Stomach smooth muscle (tissue), 2 donors: ENCODE data around the gene MAMSTR.
A peak's percentile ranks its signal among the peaks of the same experiment; 100 is the strongest.
"Not testable (repeated sequence)": the region's sequence is repeated elsewhere in the genome, so short reads cannot be mapped to it uniquely, and the experiment has no call there.

Experiments
- H3K27ac ChIP-seq: one replicate; pipeline ENCODE4 v1.7.0; 2013; ENCODE audit warnings: mild to moderate bottlenecking, low read length, inconsistent platforms
- H3K27me3 ChIP-seq, 2 donors: one replicate each; pipeline ENCODE4 v1.7.0; 2013; ENCODE audit warnings: low read length in 2 of 2; ENCODE audit not compliant: insufficient read depth in 2 of 2, control insufficient read depth in 1 of 2
- H3K36me3 ChIP-seq, 2 donors: one replicate each; pipeline ENCODE4 v1.7.0; 2013; ENCODE audit warnings: low read length in 2 of 2; ENCODE audit not compliant: control insufficient read depth in 2 of 2, insufficient read depth in 2 of 2
- H3K4me1 ChIP-seq: one replicate; pipeline ENCODE4 v1.7.0; 2013; ENCODE audit warnings: low read length; ENCODE audit not compliant: control insufficient read depth, insufficient read depth
- H3K4me3 ChIP-seq, 2 donors: one replicate each; pipeline ENCODE4 v1.7.0; 2013; ENCODE audit warnings: low read length in 2 of 2
- H3K9ac ChIP-seq, 2 donors: one replicate each; pipeline ENCODE4 v1.7.0; 2013; ENCODE audit warnings: low read length in 2 of 2, mild to moderate bottlenecking in 1 of 2
- H3K9me3 ChIP-seq, 2 donors: one replicate each; pipeline ENCODE4 v1.7.0; 2013; ENCODE audit warnings: low read length in 2 of 2; ENCODE audit not compliant: control insufficient read depth in 2 of 2
- donor health status: healthy.
- donor health status: Pancreatic carcinoma.

The MAMSTR gene

GRCh38 chr19:48719263-48720171, at the start of gene MAMSTR:
Gene MAMSTR, minus strand, starts transcription at chr19:48719725. Its CDS starts 694 bp downstream, at chr19:48719031.
- H3K27me3 ChIP-seq: no peaks in the 10 kb centered on the region
- peaks cover 41% of the 10 kb centered on the region for H3K4me1 ChIP-seq
- no peaks in the 10 kb centered on the region for H3K9me3 ChIP-seq
- peak within 1 kb of the TSS; percentile 21 to 61 for H3K9ac ChIP-seq
- no peaks in the 10 kb centered on the region for H3K36me3 ChIP-seq
- peak within 1 kb of the TSS; percentile 80 to 85 for H3K4me3 ChIP-seq
- H3K27ac ChIP-seq: peak within 1 kb of the TSS; percentile 90

- no peaks in the 10 kb centered on the region for H3K4me1 ChIP-seq
- no peak overlapping the region for H3K27ac ChIP-seq
- H3K9me3 ChIP-seq: no peaks in the 10 kb centered on the region
- H3K9ac ChIP-seq: no peak overlapping the region
- H3K27me3 ChIP-seq: peaks cover 0 to 2% of the 10 kb centered on the region in 2 donors
- no peaks in the 10 kb centered on the region for H3K36me3 ChIP-seq
- no peak overlapping the region for H3K4me3 ChIP-seq
Measured at GRCh38 chr19:48768994-48769713, 49.6 kb upstream of the MAMSTR start.

- H3K36me3 ChIP-seq, H3K27ac ChIP-seq, H3K4me3 ChIP-seq, H3K9ac ChIP-seq, H3K4me1 ChIP-seq, H3K27me3 ChIP-seq, H3K9me3 ChIP-seq: not testable (repeated sequence)
Measured at GRCh38 chr19:48768171-48768753, 48.7 kb upstream of the MAMSTR start.

DNA sequence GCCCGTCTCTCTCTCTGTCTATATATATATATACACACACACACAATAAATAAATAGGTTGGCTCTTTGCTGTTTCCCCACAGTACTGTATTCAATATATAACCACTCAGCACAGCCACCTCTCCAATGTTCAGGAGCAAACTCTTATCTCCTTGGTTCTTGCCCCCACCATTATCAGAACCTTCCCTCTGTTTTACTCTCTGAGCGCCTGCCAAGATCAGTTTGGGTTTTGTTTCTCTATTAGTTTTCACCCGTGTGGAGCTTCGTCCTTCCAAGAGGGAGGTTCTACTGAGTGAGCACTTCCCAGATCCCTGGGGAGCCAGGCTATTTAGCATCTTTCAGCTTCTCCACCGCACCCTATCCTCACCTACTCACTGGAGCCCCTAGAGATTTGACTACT, 46.3 kb upstream of the MAMSTR start:
- H3K9me3 ChIP-seq, H3K27me3 ChIP-seq, H3K9ac ChIP-seq, H3K36me3 ChIP-seq, H3K4me1 ChIP-seq, H3K27ac ChIP-seq, H3K4me3 ChIP-seq: not testable (repeated sequence)

GRCh38 chr19:48760504-48761205, 41.1 kb upstream of the MAMSTR start:
- H3K9ac ChIP-seq: no peak overlapping the region
- no peaks in the 10 kb centered on the region for H3K9me3 ChIP-seq
- no peaks in the 10 kb centered on the region for H3K36me3 ChIP-seq
- H3K27me3 ChIP-seq: no peaks in the 10 kb centered on the region
- H3K27ac ChIP-seq: no peak overlapping the region
- H3K4me1 ChIP-seq: no peaks in the 10 kb centered on the region
- no peak overlapping the region for H3K4me3 ChIP-seq

DNA sequence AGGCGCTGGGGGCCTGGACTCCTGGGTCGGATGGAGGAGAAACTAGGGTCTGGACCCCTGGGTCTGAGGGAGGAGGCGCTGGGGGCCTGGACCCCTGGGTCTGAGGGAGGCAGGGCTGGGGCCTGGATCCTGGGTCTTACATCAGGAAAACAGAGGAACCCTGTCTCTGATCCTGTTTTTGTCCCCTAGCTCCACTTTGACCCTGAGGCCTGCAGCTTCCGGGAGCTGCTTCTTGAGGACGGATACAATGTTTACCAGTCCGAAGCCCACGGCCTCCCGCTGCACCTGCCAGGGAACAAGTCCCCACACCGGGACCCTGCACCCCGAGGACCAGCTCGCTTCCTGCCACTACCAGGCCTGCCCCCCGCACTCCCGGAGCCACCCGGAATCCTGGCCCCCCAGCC, 38.2 kb upstream of the MAMSTR start:
- no peaks in the 10 kb centered on the region for H3K9me3 ChIP-seq
- no peak overlapping the region for H3K9ac ChIP-seq
- H3K27me3 ChIP-seq: peaks cover 3 to 6% of the 10 kb centered on the region in 2 donors
- H3K4me3 ChIP-seq: no peak overlapping the region
- H3K36me3 ChIP-seq: no peaks in the 10 kb centered on the region
- no peak overlapping the region for H3K27ac ChIP-seq
- H3K4me1 ChIP-seq: no peaks in the 10 kb centered on the region

GRCh38 chr19:48757089-48757675, 37.7 kb upstream of the MAMSTR start:
- H3K9ac ChIP-seq: no peak overlapping the region
- peaks cover 5% of the 10 kb centered on the region for H3K4me1 ChIP-seq
- peaks cover 7 to 12% of the 10 kb centered on the region in 2 donors for H3K27me3 ChIP-seq
- no peak overlapping the region for H3K4me3 ChIP-seq
- H3K27ac ChIP-seq: no peak overlapping the region
- no peaks in the 10 kb centered on the region for H3K36me3 ChIP-seq
- H3K9me3 ChIP-seq: no peaks in the 10 kb centered on the region

DNA sequence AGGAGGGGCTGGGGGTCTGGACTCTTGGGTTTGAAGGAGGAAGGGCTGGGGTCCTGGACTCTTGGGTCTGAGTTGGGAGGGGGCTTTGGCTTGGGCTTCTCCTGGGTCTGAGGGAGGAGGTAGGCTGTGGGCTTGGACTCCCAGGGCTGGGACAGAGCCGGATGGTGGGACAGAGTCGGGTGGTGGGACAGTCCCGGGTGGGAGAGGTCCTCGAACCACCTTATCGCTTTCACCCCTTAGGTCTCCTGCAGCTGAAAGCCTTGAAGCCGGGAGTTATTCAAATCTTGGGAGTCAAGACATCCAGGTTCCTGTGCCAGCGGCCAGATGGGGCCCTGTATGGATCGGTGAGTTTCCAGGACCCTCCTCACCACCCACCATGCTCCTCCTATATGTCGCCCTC, 37.2 kb upstream of the MAMSTR start:
- Histone ChIP-seq H3K4me3 (no peak overlapping the region), H3K4me1 (peaks cover 7% of the 10 kb centered on the region), H3K27me3 (peaks cover 10 to 16% of the 10 kb centered on the region in 2 donors), H3K9ac (no peak overlapping the region), H3K36me3 (no peaks in the 10 kb centered on the region), H3K9me3 (no peaks in the 10 kb centered on the region), H3K27ac (no peak overlapping the region)

GRCh38 chr19:48756212-48756611, 36.7 kb upstream of the MAMSTR start:
- Histone ChIP-seq H3K4me3 (no peak overlapping the region), H3K27ac (no peak overlapping the region), H3K36me3 (no peaks in the 10 kb centered on the region), H3K9me3 (no peaks in the 10 kb centered on the region), H3K4me1 (peaks cover 7% of the 10 kb centered on the region), H3K9ac (no peak overlapping the region), H3K27me3 (peaks cover 12 to 19% of the 10 kb centered on the region in 2 donors)

GRCh38 chr19:48755787-48756186, 36.3 kb upstream of the MAMSTR start:
- Histone ChIP-seq H3K9me3 (no peaks in the 10 kb centered on the region), H3K27me3 (peaks cover 16 to 23% of the 10 kb centered on the region in 2 donors), H3K27ac (no peak overlapping the region), H3K36me3 (no peaks in the 10 kb centered on the region), H3K4me1 (peaks cover 7% of the 10 kb centered on the region), H3K9ac (no peak overlapping the region), H3K4me3 (no peak overlapping the region)
